Mucosa of descending colon (tissue), 3 donors: ENCODE results near the gene NFKBIE. TPM values are rescaled to one million over a fixed set of nuclear protein-coding genes. Genes with fewer than 3 reads are reported as not detected.

Experiments used
- ATAC-seq: fragments of 200-7000 bp; cut with Tn5 transposase; one replicate; pipeline ENCODE4 v1.9.1; 2020; ENCODE audit warnings: mild to moderate bottlenecking, moderate library complexity
- DNase-seq, 3 donors: peaks; one replicate each; pipeline ENCODE4 v3.0.0-alpha.2; 2020
- H3K36me3 ChIP-seq: fragments of 200-600 bp; one replicate; pipeline ENCODE4 v1.8.0; 2021; ENCODE audit warnings: low read depth, mild to moderate bottlenecking
- H3K4me1 ChIP-seq: fragments of 200-600 bp; one replicate; pipeline ENCODE4 v1.8.0; 2021; ENCODE audit warnings: low read depth, mild to moderate bottlenecking
- H3K4me3 ChIP-seq: fragments of 200-600 bp; one replicate; pipeline ENCODE4 v1.8.0; 2021; ENCODE audit warnings: mild to moderate bottlenecking
- H3K9me3 ChIP-seq: fragments of 200-600 bp; one replicate; pipeline ENCODE4 v1.8.0; 2021; ENCODE audit warnings: mild to moderate bottlenecking
- CTCF ChIP-seq: fragments of 200-600 bp; IDR thresholded peaks from one replicate; pipeline ENCODE4 v1.8.0; 2022; ENCODE audit warnings: antibody characterized with exemption, mild to moderate bottlenecking
- intact Hi-C, 2 donors: fragments of 100-400 bp; cut with DNase I in 1 of 2; cut with micrococcal nuclease in 1 of 2; formaldehyde crosslinking; loops; one replicate each; pipeline versions ENCODE4 v1.11.0 to v1.11.1; 2022; cut with DNase I, micrococcal nuclease
- total RNA-seq, 3 donors: library from RNA; stranded (reverse); fragmentation: NEBNext Ultra II Directional in 2 of 3; extraction: Animal tissue kit (Norgen Biotek cat#: 25700) in 2 of 3; gene quantifications; one replicate each; pipeline versions ENCODE4 v1.2.1 to v1.2.4, GENCODE V29; 2021 to 2023
- donor health status: DM: no; HTN: no; CAD: no; lungs with moderate emphysema.
- donor health status: DM: no; HTN: no; CAD: no.
- donor health status: DM: no; HTN: yes; CAD: no.

NFKBIE gene
- total RNA-seq, 3 donors from 2014 or later, result 8.7 to 13.4 (median 10.8) TPM

GRCh38 chr6:44292661-44293365 lies 27.5 kb upstream of the NFKBIE start:
- Histone ChIP-seq H3K4me1 (peaks cover 8% of the 10 kb centered on the region), H3K9me3 (no peaks in the 10 kb centered on the region), H3K4me3 (no peak overlapping the region), H3K36me3 (no peaks in the 10 kb centered on the region)
- ATAC-seq, result no peak
- DNase-seq, result no peak
- no peak for TF ChIP-seq CTCF
- intact Hi-C loops, result no loop called here

GRCh38 chr6:44291841-44292240 lies 26.5 kb upstream of the NFKBIE start:
- no peaks in the 10 kb centered on the region for H3K9me3 ChIP-seq
- ATAC-seq, result no peak
- no peak overlapping the region for H3K4me3 ChIP-seq
- H3K36me3 ChIP-seq, result no peaks in the 10 kb centered on the region
- DNase-seq, result no peak
- intact Hi-C loops, result no loop called here
- TF ChIP-seq CTCF, result no peak
- H3K4me1 ChIP-seq, result no peaks in the 10 kb centered on the region

- H3K36me3 ChIP-seq, result no peaks in the 10 kb centered on the region
- intact Hi-C loops, result no loop called here
- DNase-seq, result no peak
- H3K4me3 ChIP-seq, result no peak overlapping the region
- no peaks in the 10 kb centered on the region for H3K4me1 ChIP-seq
- no peaks in the 10 kb centered on the region for H3K9me3 ChIP-seq
- no peak for TF ChIP-seq CTCF
- no peak for ATAC-seq
Observed at GRCh38 chr6:44289726-44290260, 24.4 kb upstream of the NFKBIE start.

- no peak overlapping the region for H3K4me3 ChIP-seq
- no peaks in the 10 kb centered on the region for H3K36me3 ChIP-seq
- TF ChIP-seq CTCF, result no peak
- DNase-seq, result no peak
- no peaks in the 10 kb centered on the region for H3K9me3 ChIP-seq
- ATAC-seq, result no peak
- H3K4me1 ChIP-seq, result no peaks in the 10 kb centered on the region
- intact Hi-C loops, result no loop called here
Observed at GRCh38 chr6:44286747-44287146, 21.4 kb upstream of the NFKBIE start.

GRCh38 chr6:44286285-44286565 lies 20.9 kb upstream of the NFKBIE start:
- DNase-seq (no peak), ATAC-seq (no peak)
- Histone ChIP-seq H3K36me3 (no peaks in the 10 kb centered on the region), H3K9me3 (no peaks in the 10 kb centered on the region), H3K4me1 (no peaks in the 10 kb centered on the region), H3K4me3 (no peak overlapping the region)
- intact Hi-C loops, result no loop called here
- no peak for TF ChIP-seq CTCF
